ENCODE results near the gene COL23A1. TPM values are rescaled to one million over a fixed set of nuclear protein-coding genes. Genes with fewer than 3 reads are reported as not detected.

The COL23A1 gene
- polyA plus RNA-seq, 2 of the 4 experiments (the other 2 are of a cell fraction) = not detected

- TF ChIP-seq, protein P1, sequence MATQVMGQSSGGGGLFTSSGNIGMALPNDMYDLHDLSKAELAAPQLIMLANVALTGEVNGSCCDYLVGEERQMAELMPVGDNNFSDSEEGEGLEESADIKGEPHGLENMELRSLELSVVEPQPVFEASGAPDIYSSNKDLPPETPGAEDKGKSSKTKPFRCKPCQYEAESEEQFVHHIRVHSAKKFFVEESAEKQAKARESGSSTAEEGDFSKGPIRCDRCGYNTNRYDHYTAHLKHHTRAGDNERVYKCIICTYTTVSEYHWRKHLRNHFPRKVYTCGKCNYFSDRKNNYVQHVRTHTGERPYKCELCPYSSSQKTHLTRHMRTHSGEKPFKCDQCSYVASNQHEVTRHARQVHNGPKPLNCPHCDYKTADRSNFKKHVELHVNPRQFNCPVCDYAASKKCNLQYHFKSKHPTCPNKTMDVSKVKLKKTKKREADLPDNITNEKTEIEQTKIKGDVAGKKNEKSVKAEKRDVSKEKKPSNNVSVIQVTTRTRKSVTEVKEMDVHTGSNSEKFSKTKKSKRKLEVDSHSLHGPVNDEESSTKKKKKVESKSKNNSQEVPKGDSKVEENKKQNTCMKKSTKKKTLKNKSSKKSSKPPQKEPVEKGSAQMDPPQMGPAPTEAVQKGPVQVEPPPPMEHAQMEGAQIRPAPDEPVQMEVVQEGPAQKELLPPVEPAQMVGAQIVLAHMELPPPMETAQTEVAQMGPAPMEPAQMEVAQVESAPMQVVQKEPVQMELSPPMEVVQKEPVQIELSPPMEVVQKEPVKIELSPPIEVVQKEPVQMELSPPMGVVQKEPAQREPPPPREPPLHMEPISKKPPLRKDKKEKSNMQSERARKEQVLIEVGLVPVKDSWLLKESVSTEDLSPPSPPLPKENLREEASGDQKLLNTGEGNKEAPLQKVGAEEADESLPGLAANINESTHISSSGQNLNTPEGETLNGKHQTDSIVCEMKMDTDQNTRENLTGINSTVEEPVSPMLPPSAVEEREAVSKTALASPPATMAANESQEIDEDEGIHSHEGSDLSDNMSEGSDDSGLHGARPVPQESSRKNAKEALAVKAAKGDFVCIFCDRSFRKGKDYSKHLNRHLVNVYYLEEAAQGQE (IDR thresholded peaks at IDR 0.05) = no peak
Measured at GRCh38 chr5:178339272-178339671, 250.9 kb downstream of the COL23A1 start (continued).

- Histone ChIP-seq H3K27ac (no peak overlapping the region), H3K4me2 (no peak overlapping the region), H3K4me3 (no peak overlapping the region), H3K9me3 (no peaks in the 10 kb centered on the region), H3K4me1 (no peaks in the 10 kb centered on the region)
- FAIRE-seq (no peak), DNase-seq (ENCODE audit: low read depth in 1 of 2, low spot score in 1 of 2) (no peak), ATAC-seq (no peak)
- no peak for TF ChIP-seq RAD21 (conservative IDR thresholded peaks at IDR 0.05 in 1 of 2, IDR thresholded peaks at IDR 0.05 in 1 of 2)
- no peak for TF ChIP-seq HDAC2 (IDR thresholded peaks at IDR 0.05)
- TF ChIP-seq, protein P2, sequence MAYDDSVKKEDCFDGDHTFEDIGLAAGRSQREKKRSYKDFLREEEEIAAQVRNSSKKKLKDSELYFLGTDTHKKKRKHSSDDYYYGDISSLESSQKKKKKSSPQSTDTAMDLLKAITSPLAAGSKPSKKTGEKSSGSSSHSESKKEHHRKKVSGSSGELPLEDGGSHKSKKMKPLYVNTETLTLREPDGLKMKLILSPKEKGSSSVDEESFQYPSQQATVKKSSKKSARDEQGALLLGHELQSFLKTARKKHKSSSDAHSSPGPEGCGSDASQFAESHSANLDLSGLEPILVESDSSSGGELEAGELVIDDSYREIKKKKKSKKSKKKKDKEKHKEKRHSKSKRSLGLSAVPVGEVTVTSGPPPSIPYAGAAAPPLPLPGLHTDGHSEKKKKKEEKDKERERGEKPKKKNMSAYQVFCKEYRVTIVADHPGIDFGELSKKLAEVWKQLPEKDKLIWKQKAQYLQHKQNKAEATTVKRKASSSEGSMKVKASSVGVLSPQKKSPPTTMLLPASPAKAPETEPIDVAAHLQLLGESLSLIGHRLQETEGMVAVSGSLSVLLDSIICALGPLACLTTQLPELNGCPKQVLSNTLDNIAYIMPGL (CRISPR knock-in tag; IDR thresholded peaks at IDR 0.05; ENCODE audit: borderline replicate concordance) = no peak
- 7% methylated on average over 2 of the region's 2 CpGs for WGBS (ENCODE audit: missing lambda C conversion rate)
- ChIA-PET CTCF (interaction anchor here (0.9 kb wide), 1 partner anchor 35 kb away, joined by 4 read pairs; no protein-coding TSS in a partner anchor), POLR2A (no interaction called here)
Measured at GRCh38 chr5:178338750-178339144, 251.4 kb downstream of the COL23A1 start.

DNA sequence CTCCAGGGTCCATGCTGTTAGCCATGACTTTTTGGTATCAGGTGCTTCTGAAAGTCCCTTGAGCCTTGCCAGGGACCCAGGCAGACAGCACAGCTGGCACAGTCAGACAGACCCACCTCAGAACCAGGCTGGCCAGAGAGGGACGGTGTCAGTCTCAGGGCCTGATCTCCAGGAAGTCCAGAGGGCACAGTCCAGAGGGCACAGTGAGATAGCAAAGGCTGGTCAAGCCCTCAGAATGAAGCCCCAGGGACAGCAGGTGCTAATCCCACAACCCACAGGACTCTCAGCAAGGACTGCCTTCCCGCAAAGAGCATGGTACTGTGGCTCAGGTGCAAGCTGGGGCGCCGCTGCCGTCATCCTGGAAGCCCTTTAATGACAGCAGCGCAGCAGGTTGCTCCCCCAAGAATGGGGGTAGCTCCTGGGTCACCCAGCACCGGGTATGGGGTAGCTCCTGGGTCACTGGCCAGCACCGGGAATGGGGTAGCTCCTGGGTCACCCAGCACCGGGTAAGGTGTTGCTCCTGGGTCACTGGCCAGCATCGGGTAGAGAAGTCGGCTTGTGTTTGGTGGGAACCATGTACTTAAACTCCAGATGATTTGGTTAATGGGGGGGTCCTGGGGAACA, 252.0 kb downstream of the COL23A1 start:
- no peak for TF ChIP-seq NPAS2 (CRISPR knock-in tag; IDR thresholded peaks at IDR 0.05; ENCODE audit: borderline replicate concordance)
- no peaks in the 10 kb centered on the region for H3K9me3 ChIP-seq
- ATAC-seq = no peak
- WGBS (ENCODE audit: missing lambda C conversion rate) = 29% methylated on average over 10 of the region's 11 CpGs
- no peak overlapping the region for H3K4me2 ChIP-seq
- H3K27ac ChIP-seq = no peak overlapping the region
- no peak for DNase-seq (ENCODE audit: low read depth in 1 of 2, low spot score in 1 of 2)
- no peaks in the 10 kb centered on the region for H3K4me1 ChIP-seq
- ChIA-PET POLR2A (no interaction called here), CTCF (interaction anchor here (0.9 kb wide), 1 partner anchor 36 kb away, joined by 4 read pairs; no protein-coding TSS in a partner anchor)
- no peak overlapping the region for H3K4me3 ChIP-seq
- no peak for FAIRE-seq

GRCh38 chr5:178337334-178337741, 252.9 kb downstream of the COL23A1 start:
- DNase-seq (ENCODE audit: low read depth in 1 of 2, low spot score in 1 of 2) = no peak
- WGBS (ENCODE audit: missing lambda C conversion rate) = 38% methylated on average over 5 of the region's 7 CpGs
- FAIRE-seq = no peak
- TF ChIP-seq HDAC2 (IDR thresholded peaks at IDR 0.05) (no peak), JUNB (IDR thresholded peaks at IDR 0.05) (no peak), POLR2A (IDR thresholded peaks at IDR 0.05; ENCODE audit: low read length) (no peak), NPAS2 (CRISPR knock-in tag; IDR thresholded peaks at IDR 0.05; ENCODE audit: borderline replicate concordance) (no peak), ZNF302 (CRISPR knock-in tag; IDR thresholded peaks at IDR 0.05) (no peak), CBX2 (IDR thresholded peaks at IDR 0.05; ENCODE audit: borderline replicate concordance, low read depth) (no peak), ZFP36 (IDR thresholded peaks at IDR 0.05; ENCODE audit: borderline replicate concordance, partially characterized antibody) (no peak), MAFK (IDR thresholded peaks at IDR 0.05; ENCODE audit: partially characterized antibody) (no peak), FOSL2 (IDR thresholded peaks at IDR 0.05) (no peak), FOSL2 (CRISPR knock-in tag; IDR thresholded peaks at IDR 0.05) (no peak), CHD4 (IDR thresholded peaks at IDR 0.05; ENCODE audit: borderline replicate concordance) (no peak), E2F6 (IDR thresholded peaks at IDR 0.05; ENCODE audit: borderline replicate concordance, low read depth) (no peak), GATA3 (IDR thresholded peaks at IDR 0.05; ENCODE audit: borderline replicate concordance) (no peak), EHF (CRISPR knock-in tag; IDR thresholded peaks at IDR 0.05) (no peak), SMC3 (IDR thresholded peaks at IDR 0.05) (no peak), KDM1A (IDR thresholded peaks at IDR 0.05; ENCODE audit: low read depth) (no peak), CEBPB (IDR thresholded peaks at IDR 0.05) (no peak)
- TF ChIP-seq, protein P3, sequence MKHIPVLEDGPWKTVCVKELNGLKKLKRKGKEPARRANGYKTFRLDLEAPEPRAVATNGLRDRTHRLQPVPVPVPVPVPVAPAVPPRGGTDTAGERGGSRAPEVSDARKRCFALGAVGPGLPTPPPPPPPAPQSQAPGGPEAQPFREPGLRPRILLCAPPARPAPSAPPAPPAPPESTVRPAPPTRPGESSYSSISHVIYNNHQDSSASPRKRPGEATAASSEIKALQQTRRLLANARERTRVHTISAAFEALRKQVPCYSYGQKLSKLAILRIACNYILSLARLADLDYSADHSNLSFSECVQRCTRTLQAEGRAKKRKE (CRISPR knock-in tag; IDR thresholded peaks at IDR 0.05; ENCODE audit: low read depth) = no peak
- Histone ChIP-seq H3K9me3 (no peaks in the 10 kb centered on the region), H3K4me1 (no peaks in the 10 kb centered on the region), H3K4me2 (no peak overlapping the region), H3K4me3 (no peak overlapping the region), H3K27ac (no peak overlapping the region)
- POLR2A ChIA-PET = no interaction called here
- CTCF ChIA-PET = no interaction called here
- no peak for ATAC-seq

All from A549 (cell line).